HG03354 (cell line): ENCODE data around the gene EPHB6.
A peak's percentile ranks its signal among the peaks of the same experiment; 100 is the strongest.

Experiments
- ATAC-seq: cut with Tn5 transposase; IDR thresholded peaks from one replicate; pipeline ENCODE4 v1.9.1; 2021; ENCODE audit warnings: mild to moderate bottlenecking; ENCODE audit not compliant: unreplicated experiment, poor library complexity, severe bottlenecking

The EPHB6 gene

DNA sequence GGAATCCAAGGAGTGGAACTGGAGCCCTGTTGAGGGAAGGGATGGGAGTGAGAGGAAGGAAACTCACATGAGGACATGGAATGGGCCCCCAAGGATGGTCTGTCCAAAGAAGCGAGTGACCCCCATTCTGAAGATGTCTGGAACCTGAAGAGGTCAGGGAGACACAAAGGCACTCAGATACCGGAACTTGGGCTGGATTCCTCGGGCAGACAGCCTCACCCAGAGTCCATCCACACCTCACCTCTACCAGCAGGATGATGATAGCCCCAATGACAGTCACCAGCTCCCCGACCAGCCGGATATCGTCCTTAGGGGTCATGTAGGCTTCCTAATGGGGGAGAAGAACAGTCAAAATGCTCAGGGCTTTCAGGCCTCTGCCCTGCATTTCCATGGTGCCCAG, 20.0 kb downstream of the EPHB6 start:
- no peak for ATAC-seq

- ATAC-seq, result no peak
These were observed 20.6 kb downstream of the EPHB6 start for GRCh38 chr7:142875456-142875855.

DNA sequence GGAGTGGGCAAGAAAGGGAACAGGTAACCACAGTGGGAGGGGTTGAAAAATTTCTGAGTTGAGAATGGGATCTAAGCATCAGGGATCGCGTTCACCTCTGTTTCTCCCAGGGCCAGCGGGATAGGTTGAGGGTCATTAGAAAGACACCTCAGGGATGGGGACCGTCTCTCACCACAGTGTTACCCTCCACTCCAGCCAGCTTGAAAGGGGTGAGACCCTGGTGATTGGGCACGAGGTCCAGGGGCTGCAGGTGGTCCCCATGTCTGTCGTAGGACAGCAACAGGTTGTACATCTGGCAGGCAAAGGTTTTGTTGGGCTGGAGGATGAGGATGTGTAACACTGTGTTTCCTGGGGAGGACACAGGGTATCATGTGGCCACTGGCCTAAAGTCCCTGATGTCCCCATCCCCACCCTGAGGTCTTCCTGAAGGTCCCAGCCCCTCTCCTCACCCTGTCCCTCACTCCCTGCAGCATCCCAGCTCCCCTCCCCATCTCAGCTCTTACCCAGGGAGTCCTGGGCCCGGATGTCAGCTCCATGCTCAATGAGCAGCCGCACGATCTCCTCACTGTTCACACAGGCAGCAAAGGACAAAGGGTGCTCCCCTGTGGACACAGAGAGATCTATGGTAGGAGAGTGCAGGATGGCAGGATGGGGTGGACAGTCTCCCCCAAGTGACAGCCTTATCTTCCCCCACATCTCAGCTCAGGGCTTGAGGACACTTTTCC, 21.5 kb downstream of the EPHB6 start:
- no peak for ATAC-seq

DNA sequence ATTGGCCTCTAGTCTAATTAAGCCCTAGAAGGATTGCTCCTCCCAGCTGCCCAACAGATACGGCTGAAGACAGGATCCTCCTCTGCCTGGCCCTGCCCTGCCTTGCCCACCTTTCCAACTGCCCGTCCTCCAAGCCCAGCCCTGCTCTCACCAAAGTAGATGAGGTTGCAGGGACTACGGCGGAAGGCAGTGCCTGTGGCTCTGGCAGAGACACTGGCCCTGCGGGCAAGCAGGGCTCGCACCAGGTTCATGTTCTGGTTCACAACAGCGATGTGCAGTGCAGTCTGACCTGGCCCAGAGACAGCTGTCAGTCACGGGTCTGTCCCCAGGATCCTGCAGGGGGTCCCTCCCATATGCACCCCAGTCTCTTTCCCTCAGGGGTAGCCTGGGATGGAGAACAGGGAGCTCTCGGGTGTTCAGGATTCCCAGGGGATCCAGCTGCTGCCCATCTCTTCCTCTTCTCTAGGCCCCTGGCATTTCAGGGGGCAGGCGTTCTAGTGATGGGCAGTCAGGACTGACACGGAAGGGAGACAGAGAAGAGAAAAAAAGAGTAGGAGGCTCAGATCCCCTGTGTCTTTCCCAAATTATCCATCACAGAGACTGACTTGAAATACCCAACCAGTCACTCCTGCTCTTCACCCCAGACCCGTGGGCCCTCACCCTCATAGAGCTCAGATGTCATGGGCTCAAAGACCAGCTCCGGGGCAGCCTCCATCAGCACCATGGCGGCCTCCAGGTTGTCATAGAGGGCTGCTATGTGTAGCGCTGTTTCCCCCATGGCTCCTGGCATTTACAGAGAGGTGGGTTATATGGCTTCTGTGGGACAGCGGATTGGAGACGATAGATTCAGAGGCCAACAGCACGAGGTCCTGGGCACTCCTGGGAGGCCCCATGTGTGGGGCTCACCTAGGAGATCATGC, 22.4 kb downstream of the EPHB6 start:
- ATAC-seq, result no peak

- ATAC-seq, result no peak
These were observed 23.4 kb downstream of the EPHB6 start for GRCh38 chr7:142878315-142878714.

GRCh38 chr7:142879060-142879459, 24.2 kb downstream of the EPHB6 start:
- no peak for ATAC-seq

- ATAC-seq, result peak; percentile 84
These were observed 26.1 kb downstream of the EPHB6 start for GRCh38 chr7:142880876-142881505.

DNA sequence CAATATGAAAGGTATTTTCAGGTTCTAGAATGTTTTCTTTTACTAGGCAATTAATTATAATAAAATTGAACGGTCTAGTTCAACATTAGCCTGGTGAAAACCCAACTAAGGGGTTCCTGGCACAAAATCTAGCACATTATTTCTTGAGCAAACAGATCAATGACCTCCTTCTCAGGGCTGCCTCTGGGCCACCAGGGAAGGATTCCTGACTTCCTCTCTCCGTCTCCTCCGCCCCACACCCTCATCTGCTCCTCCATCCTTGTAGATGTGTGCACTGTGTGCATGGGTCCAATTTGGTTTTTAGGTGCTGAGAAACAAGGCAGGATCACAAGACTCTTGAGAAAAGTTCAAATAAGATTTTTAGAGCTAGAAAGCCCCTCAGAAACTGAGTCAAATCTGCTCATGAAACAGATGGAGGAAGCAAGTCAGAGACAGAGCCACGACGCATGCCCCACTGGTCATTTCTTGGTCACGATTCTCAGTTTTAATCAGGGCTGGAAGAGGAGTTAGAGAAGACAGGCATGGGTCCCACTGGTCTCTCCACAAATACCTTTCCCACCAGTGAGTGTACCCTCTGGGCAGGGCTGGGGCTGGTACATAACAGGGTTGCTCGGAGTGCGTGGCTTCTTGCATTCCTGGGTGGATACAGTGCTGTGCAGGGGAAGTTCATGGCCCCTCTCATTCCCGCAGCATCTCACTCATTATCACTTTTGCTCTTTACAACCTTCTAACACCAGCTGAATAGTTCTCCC, 26.9 kb downstream of the EPHB6 start:
- ATAC-seq, result no peak

DNA sequence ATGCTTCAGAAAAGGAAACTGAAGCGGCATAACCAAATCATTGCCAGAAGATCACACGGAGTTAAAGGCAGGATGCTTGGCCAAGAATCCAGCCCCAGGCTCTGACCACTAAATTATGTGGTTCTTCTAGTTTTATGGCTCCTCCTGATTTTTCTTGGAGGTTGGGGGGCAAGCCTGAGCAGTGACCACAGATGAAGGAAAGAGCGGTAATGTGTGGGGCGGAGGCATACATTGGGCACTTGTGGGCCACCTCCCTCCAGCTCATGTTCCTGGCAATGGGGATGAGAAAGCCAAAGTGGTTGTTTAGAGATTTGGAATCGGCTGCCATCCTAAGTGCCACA, 27.4 kb downstream of the EPHB6 start:
- no peak for ATAC-seq

DNA sequence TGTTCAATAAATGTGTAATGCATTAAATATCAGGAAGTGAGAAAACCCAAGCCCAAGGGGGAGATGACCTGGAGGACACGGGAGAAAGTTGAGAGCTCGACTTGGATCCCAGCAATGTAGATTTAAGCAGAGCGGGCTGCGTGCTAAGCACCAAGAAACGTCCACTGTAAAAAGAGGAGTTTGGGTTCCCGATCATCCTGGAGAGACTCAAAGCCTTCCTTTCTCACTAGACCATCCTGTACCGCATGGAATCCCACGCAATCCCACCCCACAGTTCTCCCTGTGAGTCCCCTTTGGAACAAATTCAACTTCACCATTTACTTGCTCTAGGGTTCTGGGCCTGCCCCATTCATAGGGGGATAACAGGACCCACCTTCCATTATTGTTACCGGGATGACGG, 28.3 kb downstream of the EPHB6 start:
- ATAC-seq, result no peak

GRCh38 chr7:142883571-142884285, 28.9 kb downstream of the EPHB6 start:
- no peak for ATAC-seq

DNA sequence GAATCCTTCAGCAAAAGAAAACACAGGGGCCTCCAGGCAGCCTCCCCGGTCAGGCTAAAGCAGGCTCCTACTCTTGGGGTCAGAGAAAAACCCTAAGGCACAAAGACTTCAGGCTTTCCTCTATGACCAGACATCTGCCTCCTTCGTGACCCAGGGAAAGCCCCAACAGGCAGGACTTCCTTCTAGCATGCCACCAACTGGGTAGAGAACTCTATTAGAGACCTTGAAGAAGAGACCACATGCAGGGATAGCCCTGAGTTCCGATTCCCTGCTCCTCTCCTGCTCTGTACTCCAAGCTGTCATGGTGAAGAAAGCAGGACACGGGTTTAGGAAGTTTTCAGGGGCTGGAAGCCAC, 29.4 kb downstream of the EPHB6 start:
- no peak for ATAC-seq

- ATAC-seq, result no peak
These were observed 30.7 kb downstream of the EPHB6 start, which contains the start of gene TRPV6 for GRCh38 chr7:142885311-142886230. Gene TRPV6, minus strand, starts transcription at chr7:142885745.

DNA sequence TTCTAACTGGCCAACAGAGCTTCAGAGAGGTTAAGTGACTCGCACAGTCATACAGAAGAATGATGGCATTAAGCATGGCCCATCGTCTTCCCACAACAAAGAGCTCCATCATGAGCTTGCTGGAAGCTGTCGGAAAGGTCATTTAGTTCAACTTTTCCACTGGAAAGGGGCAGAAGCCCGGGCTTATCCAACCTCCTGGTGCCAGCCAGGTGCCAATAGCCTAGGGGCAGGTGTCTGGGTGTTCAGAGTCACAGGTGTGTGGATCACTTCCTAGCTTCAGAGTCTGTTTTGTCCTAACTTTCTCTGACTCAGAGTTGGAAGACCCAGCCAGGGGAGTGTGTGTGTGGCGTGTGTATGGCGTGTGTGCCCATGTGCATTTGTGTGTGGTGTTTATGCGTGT, 32.0 kb downstream of the EPHB6 start:
- ATAC-seq, result no peak

DNA sequence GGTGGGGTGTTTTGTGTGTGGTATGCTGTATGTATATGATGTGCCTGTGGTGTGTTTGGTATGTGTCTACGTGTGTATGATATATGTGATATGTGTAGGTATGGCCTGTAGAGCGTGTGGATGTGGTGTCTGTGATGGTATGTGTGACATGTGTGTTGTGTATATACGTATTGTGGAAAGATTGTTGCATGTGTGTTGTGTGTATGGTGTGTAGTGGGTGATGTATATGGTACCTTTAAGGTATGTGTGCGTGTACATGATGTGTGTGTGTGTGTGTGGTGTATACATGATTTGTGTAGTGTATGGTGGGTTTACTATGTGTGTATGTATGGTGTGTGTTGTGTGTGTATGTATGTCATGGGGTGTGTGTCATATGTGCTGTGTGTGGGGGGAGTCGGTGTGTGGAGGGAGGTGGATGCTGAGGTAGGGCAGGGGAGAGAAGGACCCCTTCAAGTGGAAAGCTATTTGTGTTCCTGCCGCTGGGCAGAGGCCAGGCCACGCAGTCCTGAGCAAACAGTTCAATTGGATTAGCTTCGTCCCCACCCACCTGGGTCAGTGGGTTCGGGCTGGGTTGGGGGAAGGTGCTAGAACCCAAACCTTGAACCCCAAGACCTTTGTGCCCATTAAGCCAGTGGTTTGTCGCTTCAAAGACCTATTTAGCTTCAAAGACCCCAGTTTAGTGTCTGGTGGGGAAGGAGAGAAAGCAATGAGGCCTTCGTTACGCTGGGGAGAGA, 32.6 kb downstream of the EPHB6 start:
- no peak for ATAC-seq

DNA sequence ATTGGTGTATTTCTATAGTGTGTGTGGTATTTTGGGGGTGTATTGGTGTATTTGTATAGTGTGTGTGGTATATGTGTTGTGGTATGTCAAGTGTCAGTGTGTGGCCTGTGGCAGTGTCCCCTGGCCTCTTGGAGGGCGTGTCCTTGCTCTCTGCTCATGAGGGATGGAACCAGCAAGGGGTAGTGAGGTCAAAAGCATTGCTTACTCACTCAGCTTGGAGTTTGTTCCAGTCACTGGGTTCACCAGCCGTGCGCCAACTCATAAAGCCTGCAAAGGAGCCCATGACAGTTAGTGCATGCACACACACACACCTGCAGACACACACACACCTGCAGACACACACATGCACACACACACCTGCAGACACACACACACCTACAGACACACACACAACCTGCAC, 34.9 kb downstream of the EPHB6 start:
- ATAC-seq, result no peak

DNA sequence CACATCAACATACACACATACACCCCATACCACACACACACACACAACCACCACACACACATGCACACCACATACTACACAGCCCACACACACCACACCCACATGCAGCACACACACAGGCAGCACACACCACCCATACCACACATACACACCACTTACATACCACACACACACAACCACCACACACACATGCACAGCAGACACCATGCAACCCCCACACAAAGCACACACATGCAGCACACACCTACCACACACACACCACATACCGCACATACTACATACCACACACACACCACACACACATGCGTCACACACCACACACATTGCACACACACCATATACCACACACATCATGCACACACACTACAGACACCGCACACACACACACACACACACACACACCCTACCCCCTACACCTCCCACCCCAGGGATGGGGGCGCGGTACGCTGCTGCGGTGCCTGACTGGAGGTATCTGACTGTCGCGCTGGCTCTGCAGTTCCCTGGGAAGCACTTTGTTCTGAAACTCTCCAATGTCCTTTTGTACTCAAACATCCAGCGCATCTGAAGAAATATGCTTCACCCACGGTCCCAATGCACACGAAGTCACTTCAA, 36.1 kb downstream of the EPHB6 start:
- ATAC-seq, result no peak
